Smooth muscle cell (in vitro differentiated cells): ENCODE data around the gene COL4A2. TPM values are rescaled to one million over a fixed set of nuclear protein-coding genes. Genes with fewer than 3 reads are reported as not detected.

Experiments used
- DNase-seq: peaks from one replicate; lab custom pipeline; 2025; ENCODE audit not compliant: unreplicated experiment; lab: John Stamatoyannopoulos, UW
- H2AFZ ChIP-seq: fragments of 200-600 bp; sonication (generic); 2 replicates; pipeline ENCODE4 v1.6.0; 2016; ENCODE audit warnings: antibody characterized with exemption, low read depth, mild to moderate bottlenecking
- H3F3A ChIP-seq: fragments of 200-600 bp; sonication (generic); 2 replicates; pipeline ENCODE4 v1.6.0; 2017; ENCODE audit warnings: antibody characterized with exemption, low read depth
- H3K27ac ChIP-seq: fragments of 200-600 bp; sonication (generic); 2 replicates; pipeline ENCODE4 v1.5.1; 2016; ENCODE audit warnings: low read depth, mild to moderate bottlenecking
- H3K27me3 ChIP-seq: fragments of 200-600 bp; sonication (generic); 2 replicates; pipeline ENCODE4 v1.6.1; 2016; ENCODE audit warnings: low read depth, mild to moderate bottlenecking
- H3K36me3 ChIP-seq: fragments of 200-600 bp; sonication (generic); 2 replicates; pipeline ENCODE4 v1.5.1; 2016; ENCODE audit warnings: low read depth
- H3K4me1 ChIP-seq: fragments of 200-600 bp; sonication (generic); 2 replicates; pipeline ENCODE4 v1.5.1; 2016; ENCODE audit warnings: low read depth
- H3K4me2 ChIP-seq: fragments of 200-600 bp; sonication (generic); 2 replicates; pipeline ENCODE4 v1.6.0; 2016; ENCODE audit warnings: mild to moderate bottlenecking
- H3K4me3 ChIP-seq: fragments of 200-600 bp; sonication (generic); 2 replicates; pipeline ENCODE4 v1.5.1; 2016; ENCODE audit warnings: mild to moderate bottlenecking
- H3K79me2 ChIP-seq: fragments of 200-600 bp; sonication (generic); 2 replicates; pipeline ENCODE4 v1.6.0; 2016; ENCODE audit warnings: low read depth, mild to moderate bottlenecking
- H3K9ac ChIP-seq: fragments of 200-600 bp; sonication (generic); 2 replicates; pipeline ENCODE4 v1.6.0; 2016; ENCODE audit warnings: low read depth
- H3K9me3 ChIP-seq: fragments of 200-600 bp; sonication (generic); replicated peaks from 2 replicates; pipeline ENCODE4 v1.5.1; 2016; ENCODE audit warnings: low read depth
- H4K20me1 ChIP-seq: fragments of 200-600 bp; sonication (generic); 2 replicates; pipeline ENCODE4 v1.6.0; 2016; ENCODE audit warnings: low read depth
- CTCF ChIP-seq: fragments of 200-600 bp; sonication (generic); IDR thresholded peaks from 2 replicates; pipeline ENCODE4 v1.5.1; 2017; ENCODE audit warnings: borderline replicate concordance, mild to moderate bottlenecking, antibody characterized with exemption; ENCODE audit not compliant: insufficient read depth, poor library complexity, severe bottlenecking
- WGBS: methylation state at CpG from one replicate; pipeline ENCODE4 v1.1.7; 2016; ENCODE audit warnings: low lambda C conversion rate; 5-methylcytosine and 5-hydroxymethylcytosine counted together
- polyA plus RNA-seq: library from polyadenylated mRNA; unstranded; fragments of >200 nt; fragmentation: Nextera tagmentation; extraction: Ambion mirVana; gene quantifications from 2 replicates; pipeline ENCODE4 v1.2.1, GENCODE V29; 2016
- total RNA-seq: library from RNA; depleted of rRNA; stranded (reverse); fragments of >200 nt; gene quantifications from 2 replicates; pipeline ENCODE4 v1.2.3, GENCODE V29; 2014

The COL4A2 gene
- total and polyA plus RNA-seq, 2 experiments from 2014 or later = 1,456 to 2,786 TPM

- TF ChIP-seq CTCF = no peak
- Histone ChIP-seq H3K27ac (no peak overlapping the region), H3K36me3 (no peaks in the 10 kb centered on the region), H3K4me3 (no peak overlapping the region), H3K27me3 (no peaks in the 10 kb centered on the region), H3K9me3 (no peaks in the 10 kb centered on the region), H4K20me1 (peaks cover 55% of the 10 kb centered on the region), H3K9ac (no peak overlapping the region), H3F3A (peaks cover 5% of the 10 kb centered on the region), H3K4me1 (peaks cover 9% of the 10 kb centered on the region), H3K4me2 (no peak overlapping the region), H2AFZ (no peak overlapping the region), H3K79me2 (peaks cover 82% of the 10 kb centered on the region)
- WGBS = 96% methylated on average over 16 of the region's 16 CpGs
- no peak for DNase-seq
Measured at GRCh38 chr13:110555601-110556223, 248.6 kb downstream of the COL4A2 start.

- TF ChIP-seq CTCF = no peak
- H3K79me2 ChIP-seq = peaks cover 77% of the 10 kb centered on the region
- H3K4me3 ChIP-seq = no peak overlapping the region
- no peaks in the 10 kb centered on the region for H3K27me3 ChIP-seq
- no peak overlapping the region for H3K27ac ChIP-seq
- 84% methylated on average over 1 of the region's 1 CpG for WGBS
- no peaks in the 10 kb centered on the region for H3K9me3 ChIP-seq
- no peak overlapping the region for H2AFZ ChIP-seq
- H3K36me3 ChIP-seq = no peaks in the 10 kb centered on the region
- peaks cover 55% of the 10 kb centered on the region for H4K20me1 ChIP-seq
- H3F3A ChIP-seq = peaks cover 10% of the 10 kb centered on the region
- no peak for DNase-seq
- H3K4me2 ChIP-seq = no peak overlapping the region
- no peak overlapping the region for H3K9ac ChIP-seq
- H3K4me1 ChIP-seq = peaks cover 12% of the 10 kb centered on the region
Measured at GRCh38 chr13:110556224-110556606, 249.1 kb downstream of the COL4A2 start.

- H3K9me3 ChIP-seq = no peaks in the 10 kb centered on the region
- DNase-seq = no peak
- no peak overlapping the region for H3K9ac ChIP-seq
- peaks cover 13% of the 10 kb centered on the region for H3F3A ChIP-seq
- no peaks in the 10 kb centered on the region for H3K27me3 ChIP-seq
- H3K4me1 ChIP-seq = peaks cover 12% of the 10 kb centered on the region
- no peak overlapping the region for H3K4me3 ChIP-seq
- H2AFZ ChIP-seq = no peak overlapping the region
- H3K79me2 ChIP-seq = peaks cover 68% of the 10 kb centered on the region
- H3K27ac ChIP-seq = no peak overlapping the region
- H4K20me1 ChIP-seq = peaks cover 55% of the 10 kb centered on the region
- H3K36me3 ChIP-seq = no peaks in the 10 kb centered on the region
- no peak overlapping the region for H3K4me2 ChIP-seq
- 97% methylated on average over 5 of the region's 5 CpGs for WGBS
- TF ChIP-seq CTCF = no peak
Measured at GRCh38 chr13:110557082-110557481, 250.0 kb downstream of the COL4A2 start.
